Type B pancreatic cell (in vitro differentiated cells): Measurements from ENCODE around the gene SRRM5. TPM values are rescaled to one million over a fixed set of nuclear protein-coding genes. Genes with fewer than 3 reads are reported as not detected.

Experiments used
- DNase-seq: peaks from one replicate; pipeline ENCODE4 v3.0.0; 2021; ENCODE audit warnings: mixed read lengths; ENCODE audit not compliant: unreplicated experiment; ENCODE audit errors: extremely low spot score
- H3K27ac Mint-ChIP-seq: 2 replicates; pipeline ENCODE4 v1.8.0; 2021; ENCODE audit warnings: mild to moderate bottlenecking, mixed read lengths
- H3K27me3 Mint-ChIP-seq: 2 replicates; pipeline ENCODE4 v1.8.0; 2021; ENCODE audit warnings: mixed read lengths
- H3K36me3 Mint-ChIP-seq: 2 replicates; pipeline ENCODE4 v1.8.0; 2021; ENCODE audit warnings: mixed read lengths
- H3K4me1 Mint-ChIP-seq: one replicate; pipeline ENCODE4 v1.8.0; 2021; ENCODE audit warnings: mixed read lengths; ENCODE audit not compliant: unreplicated experiment
- H3K4me3 Mint-ChIP-seq: 2 replicates; pipeline ENCODE4 v1.8.0; 2021; ENCODE audit warnings: mild to moderate bottlenecking, mixed read lengths
- H3K9me3 Mint-ChIP-seq: 2 replicates; pipeline ENCODE4 v1.8.0; 2021; ENCODE audit warnings: mixed read lengths
- CTCF ChIP-seq: fragments of 200-600 bp; sonication (generic); conservative IDR thresholded peaks from 2 replicates; pipeline ENCODE4 v1.5.0; 2021; ENCODE audit warnings: antibody characterized with exemption, mild to moderate bottlenecking
- total RNA-seq: library from RNA; stranded (reverse); gene quantifications from 2 replicates; pipeline ENCODE4 v1.2.1, GENCODE V29; 2021; ENCODE audit warnings: low replicate concordance

The SRRM5 gene
- total RNA-seq, 1 donor from 2014 or later, result 0.56 TPM

GRCh38 chr19:43656436-43656835 is 44.5 kb downstream of the SRRM5 start:
- peaks cover 35% of the 10 kb centered on the region for H3K36me3 Mint-ChIP-seq
- no peak for DNase-seq
- peaks cover 4% of the 10 kb centered on the region for H3K4me1 Mint-ChIP-seq
- H3K9me3 Mint-ChIP-seq, result no peaks in the 10 kb centered on the region
- no peak overlapping the region for H3K4me3 Mint-ChIP-seq
- no peak for TF ChIP-seq CTCF
- no peaks in the 10 kb centered on the region for H3K27me3 Mint-ChIP-seq
- no peak overlapping the region for H3K27ac Mint-ChIP-seq

GRCh38 chr19:43658001-43658400 is 46.1 kb downstream of the SRRM5 start:
- DNase-seq, result no peak
- H3K4me1 Mint-ChIP-seq, result no peaks in the 10 kb centered on the region
- no peaks in the 10 kb centered on the region for H3K9me3 Mint-ChIP-seq
- peaks cover 43% of the 10 kb centered on the region for H3K36me3 Mint-ChIP-seq
- TF ChIP-seq CTCF, result no peak
- no peak overlapping the region for H3K4me3 Mint-ChIP-seq
- no peaks in the 10 kb centered on the region for H3K27me3 Mint-ChIP-seq
- H3K27ac Mint-ChIP-seq, result no peak overlapping the region

GRCh38 chr19:43658494-43658893 is 46.6 kb downstream of the SRRM5 start:
- no peaks in the 10 kb centered on the region for H3K9me3 Mint-ChIP-seq
- no peak for DNase-seq
- peaks cover 43% of the 10 kb centered on the region for H3K36me3 Mint-ChIP-seq
- no peaks in the 10 kb centered on the region for H3K27me3 Mint-ChIP-seq
- no peaks in the 10 kb centered on the region for H3K4me1 Mint-ChIP-seq
- no peak for TF ChIP-seq CTCF
- H3K4me3 Mint-ChIP-seq, result no peak overlapping the region
- no peak overlapping the region for H3K27ac Mint-ChIP-seq

GRCh38 chr19:43660301-43660970 is 48.5 kb downstream of the SRRM5 start:
- H3K27ac Mint-ChIP-seq, result no peak overlapping the region
- no peaks in the 10 kb centered on the region for H3K27me3 Mint-ChIP-seq
- H3K4me1 Mint-ChIP-seq, result peaks cover 4% of the 10 kb centered on the region
- peaks cover 52% of the 10 kb centered on the region for H3K36me3 Mint-ChIP-seq
- no peak for TF ChIP-seq CTCF
- no peak for DNase-seq
- no peak overlapping the region for H3K4me3 Mint-ChIP-seq
- no peaks in the 10 kb centered on the region for H3K9me3 Mint-ChIP-seq

- H3K4me1 Mint-ChIP-seq, result peaks cover 4% of the 10 kb centered on the region
Observed at GRCh38 chr19:43660971-43661360, 49.1 kb downstream of the SRRM5 start.

More at GRCh38 chr19:43660971-43661360, 49.1 kb downstream of the SRRM5 start:
- H3K27ac Mint-ChIP-seq, result no peak overlapping the region
- DNase-seq, result no peak
- no peak overlapping the region for H3K4me3 Mint-ChIP-seq
- H3K27me3 Mint-ChIP-seq, result no peaks in the 10 kb centered on the region
- no peaks in the 10 kb centered on the region for H3K9me3 Mint-ChIP-seq
- peaks cover 48% of the 10 kb centered on the region for H3K36me3 Mint-ChIP-seq
- TF ChIP-seq CTCF, result no peak
